T-helper 17 cell (primary cell): ENCODE measurements around the gene MRPS9. TPM values are rescaled to one million over a fixed set of nuclear protein-coding genes. Genes with fewer than 3 reads are reported as not detected.

Source experiments
- total RNA-seq, 4 donors: library from RNA in 2 of 4; stranded (reverse) in 2 of 4; gene quantifications; one replicate each; pipeline ENCODE4 v1.2.3 and lab custom pipeline; 2022 to 2026

Gene MRPS9
- total RNA-seq, 2 donors from 2014 or later: 11.8 to 12.4 TPM

Other genes with a start within 250 kb of the MRPS9 start
- gene POU3F3, start 184.0 kb upstream of the MRPS9 start, total RNA-seq: not detected
- not detected for gene GPR45, start 203.7 kb downstream of the MRPS9 start, total RNA-seq